HG03280 (cell line): ENCODE results near the gene ATP8B3.
A peak's percentile ranks its signal among the peaks of the same experiment; 100 is the strongest.

Experiments
- ATAC-seq: cut with Tn5 transposase; IDR thresholded peaks from one replicate; pipeline ENCODE4 v1.9.1; 2021; ENCODE audit warnings: mild to moderate bottlenecking, moderate library complexity; ENCODE audit not compliant: unreplicated experiment

ATP8B3 gene

DNA sequence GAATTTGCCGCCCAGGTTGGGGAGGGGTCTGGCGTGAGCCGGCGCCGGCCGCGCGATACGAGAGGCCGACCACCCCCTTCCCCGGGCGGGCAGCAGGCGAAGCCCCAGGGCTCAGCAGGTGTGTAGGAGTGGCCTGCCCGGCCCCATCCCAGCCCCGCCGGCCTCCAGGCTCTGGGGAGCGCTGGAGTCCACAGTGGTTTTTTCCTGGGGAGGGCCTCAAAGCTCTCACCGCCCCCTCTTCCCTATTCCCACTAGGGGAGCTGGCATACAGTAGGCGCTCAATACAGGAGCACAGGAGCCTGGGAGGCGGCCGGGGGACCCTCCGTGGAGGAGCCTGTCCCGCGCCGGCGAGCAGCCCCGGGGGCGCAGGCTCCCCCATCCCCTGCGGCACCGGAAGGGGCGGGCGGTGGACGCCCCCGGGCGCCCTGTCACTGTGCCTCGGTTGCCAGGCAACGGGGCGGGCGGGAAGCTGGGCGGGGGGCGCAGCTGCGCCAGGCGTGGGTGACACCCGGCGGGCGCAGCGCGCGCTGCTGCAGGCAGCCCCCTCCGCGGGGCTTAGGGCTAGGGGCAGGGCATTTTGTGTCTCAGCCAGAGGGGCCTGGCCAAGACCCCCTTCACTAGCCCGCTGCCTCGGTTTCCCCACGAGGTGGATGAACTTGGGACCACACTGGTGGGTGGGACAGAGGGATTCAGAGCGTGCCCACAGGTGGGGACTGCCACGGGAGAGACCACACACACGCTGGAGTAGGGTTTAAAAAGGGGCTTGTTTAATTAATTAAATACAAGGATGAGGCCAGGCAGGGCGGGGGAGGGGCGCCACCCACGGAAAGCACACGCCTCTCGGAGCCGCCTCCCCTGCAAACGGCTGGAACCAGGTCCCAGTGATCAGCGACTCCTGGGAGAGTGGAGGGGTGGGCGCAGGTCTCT lies 39.8 kb upstream of the ATP8B3 start:
- ATAC-seq, result no peak

DNA sequence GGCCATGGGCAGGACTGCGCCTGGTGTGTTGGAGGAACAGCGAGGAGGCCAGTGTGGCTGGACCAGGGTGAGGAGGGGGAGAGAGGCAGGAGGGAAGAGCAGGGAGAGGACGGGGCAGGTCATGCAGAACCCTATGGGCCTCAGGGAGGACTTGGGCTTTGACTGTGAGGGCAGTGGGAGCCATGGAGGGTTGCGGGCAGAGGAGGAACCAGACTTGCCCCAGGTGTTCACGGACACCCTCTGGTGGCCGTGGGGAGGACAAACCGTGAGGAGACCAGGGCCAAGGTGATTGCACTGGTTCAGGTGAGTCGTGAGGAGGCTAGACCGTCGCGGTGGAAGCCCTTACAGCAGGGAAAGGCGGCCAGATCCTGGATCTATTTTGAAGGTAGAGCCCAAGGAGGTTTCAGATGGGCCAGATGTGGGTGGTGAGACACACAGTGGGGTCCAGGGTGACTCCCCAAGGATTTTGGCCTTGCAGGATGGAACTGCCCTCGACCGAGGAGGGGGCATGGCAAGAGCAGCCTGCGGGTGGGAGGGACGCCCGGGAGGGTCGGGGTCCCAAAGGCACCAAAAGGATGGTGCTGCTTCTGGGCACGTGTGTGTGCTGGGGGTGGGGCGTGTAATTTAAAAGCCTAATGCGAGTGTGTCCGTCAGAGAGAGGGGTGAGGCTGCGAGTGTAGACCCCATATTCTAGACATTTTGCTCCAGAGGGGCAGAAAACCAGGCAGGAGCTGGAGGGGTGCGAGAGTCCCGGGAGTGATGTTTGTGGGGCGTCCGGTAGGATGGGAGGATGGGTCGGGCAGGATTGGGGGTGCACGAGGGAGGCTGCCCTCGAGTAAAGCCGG lies 39.0 kb upstream of the ATP8B3 start:
- ATAC-seq, result no peak

DNA sequence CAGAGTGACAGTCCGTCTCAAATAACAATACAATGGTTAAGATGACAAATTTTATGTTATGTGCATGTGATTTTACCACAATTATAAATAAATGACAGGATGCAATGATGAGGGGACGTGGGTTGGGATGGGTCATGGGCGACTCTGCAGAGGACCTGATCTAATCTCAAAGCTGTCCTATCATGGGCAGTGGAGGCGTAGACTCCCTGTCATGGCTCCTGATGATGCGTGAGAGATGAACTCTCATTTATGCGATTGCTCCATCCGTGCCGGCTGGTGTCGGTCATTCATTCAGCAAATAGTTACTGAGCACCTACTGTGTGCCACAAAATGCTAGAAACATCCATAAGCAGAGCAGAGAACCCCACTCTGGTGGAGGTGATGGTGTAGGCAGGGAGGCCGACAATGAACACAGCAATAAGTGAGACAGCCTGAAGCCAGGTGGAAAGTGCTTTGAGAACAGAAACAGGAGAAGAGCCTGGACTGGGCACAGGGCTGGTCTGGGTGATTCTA lies 37.9 kb upstream of the ATP8B3 start:
- ATAC-seq, result no peak

DNA sequence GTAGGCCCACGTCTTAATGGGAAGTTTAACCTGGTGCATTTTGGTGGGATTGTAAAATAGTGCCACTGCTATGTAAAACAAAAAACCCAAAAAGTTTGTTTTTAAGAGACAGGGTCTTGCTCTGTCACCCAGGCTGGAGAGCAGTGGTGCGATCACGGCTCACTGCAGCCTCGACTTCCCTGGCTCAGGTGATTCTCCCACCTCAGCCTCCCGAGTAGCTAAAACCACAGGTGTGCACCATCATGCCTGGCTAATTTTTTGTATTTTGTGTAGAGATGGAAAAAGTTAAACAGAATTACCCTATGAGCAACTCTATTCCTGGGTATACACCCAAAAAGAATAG lies 37.0 kb upstream of the ATP8B3 start:
- ATAC-seq, result no peak

DNA sequence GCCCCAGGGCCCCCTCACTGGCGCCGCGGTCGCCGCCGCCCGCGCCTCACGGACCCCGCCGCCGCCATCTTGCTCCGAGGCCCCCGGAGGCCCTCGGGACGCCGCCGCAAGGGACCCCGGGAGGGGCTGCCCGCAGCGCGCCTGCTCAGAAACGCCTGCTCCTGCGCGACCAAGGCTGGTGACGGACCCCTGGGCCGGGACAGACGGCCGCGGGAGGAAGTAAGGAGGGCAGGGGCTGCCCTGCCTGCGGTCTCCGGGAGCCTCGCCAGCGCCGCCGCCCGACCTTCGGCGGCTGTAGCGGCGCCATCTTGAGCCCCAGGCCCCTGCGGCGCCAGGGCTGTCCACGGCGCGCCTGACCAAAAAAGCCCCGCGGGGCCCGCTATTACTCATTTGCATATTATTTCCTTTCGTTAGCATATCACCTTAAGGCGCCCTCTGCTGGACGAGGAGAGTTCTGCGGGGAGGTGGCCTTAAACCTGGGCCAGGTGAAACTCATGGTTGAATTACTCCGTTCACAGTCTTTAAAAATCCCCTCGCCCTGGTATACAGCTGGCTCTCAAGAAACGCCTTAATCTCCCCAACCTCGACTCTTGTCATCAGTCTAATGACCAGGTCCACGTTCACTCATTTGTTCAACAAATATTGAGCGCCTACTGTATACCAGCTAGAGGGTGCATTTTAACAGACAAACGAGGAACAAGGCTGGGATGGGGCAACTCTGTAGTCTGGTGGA lies 36.5 kb upstream of the ATP8B3 start, which contains the start of gene REXO1:
Gene REXO1, minus strand, starts transcription at position 85 of the 733 bp plus-strand sequence. CDS start 125 bp downstream, outside the sequence.
- ATAC-seq, result peak; percentile 69

DNA sequence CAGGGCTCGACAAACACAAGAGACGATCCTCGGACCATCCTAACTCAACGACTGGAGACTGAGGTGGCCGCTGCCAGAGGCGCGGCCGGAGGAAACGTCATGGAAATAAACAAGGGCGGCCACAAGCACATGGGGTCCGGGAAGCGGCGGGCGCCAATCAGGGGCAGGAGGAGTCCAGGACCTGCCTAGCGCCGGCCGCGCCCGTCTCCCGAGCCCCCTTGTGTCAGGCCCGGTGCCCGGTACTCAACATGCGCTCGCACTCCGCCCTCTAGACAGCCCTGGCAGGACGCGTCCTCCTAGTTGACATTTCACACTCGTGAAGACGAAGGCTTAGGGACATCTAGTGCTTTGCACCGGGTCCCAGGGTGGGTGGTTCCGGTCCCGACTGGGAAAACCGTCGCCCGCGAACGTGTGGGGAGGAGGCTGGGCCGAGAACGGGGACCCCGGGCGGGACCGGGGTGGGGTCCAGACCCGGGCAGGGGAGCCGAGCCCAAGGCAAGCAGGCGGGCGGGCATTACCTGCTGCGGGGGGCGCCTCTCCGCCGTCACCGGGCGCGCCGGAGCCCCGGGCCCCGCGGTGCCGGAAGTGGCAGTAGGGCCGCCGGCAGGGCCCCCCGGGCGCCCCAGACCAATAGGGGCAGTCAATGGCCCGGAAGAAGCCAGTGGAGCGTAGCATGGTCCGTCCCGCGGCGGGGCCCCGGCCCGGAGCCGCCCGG lies 35.8 kb upstream of the ATP8B3 start:
- ATAC-seq, result peak; percentile 31

DNA sequence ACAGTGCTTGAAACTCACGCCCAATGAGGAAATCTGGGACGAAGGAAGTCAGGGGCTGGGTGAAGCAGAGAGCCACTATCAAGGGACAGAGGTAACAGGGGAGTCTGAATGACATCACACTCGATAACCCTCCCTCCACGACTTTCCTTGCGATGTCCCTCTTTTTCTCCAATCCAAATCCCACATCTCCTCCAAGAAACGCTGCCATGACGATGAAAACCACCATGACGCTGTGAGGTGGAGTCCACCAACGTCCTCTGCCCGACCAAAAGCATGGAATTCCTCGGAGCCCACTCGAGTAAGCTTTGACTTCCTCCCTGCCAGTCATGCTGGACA lies 35.2 kb upstream of the ATP8B3 start:
- ATAC-seq, result no peak

DNA sequence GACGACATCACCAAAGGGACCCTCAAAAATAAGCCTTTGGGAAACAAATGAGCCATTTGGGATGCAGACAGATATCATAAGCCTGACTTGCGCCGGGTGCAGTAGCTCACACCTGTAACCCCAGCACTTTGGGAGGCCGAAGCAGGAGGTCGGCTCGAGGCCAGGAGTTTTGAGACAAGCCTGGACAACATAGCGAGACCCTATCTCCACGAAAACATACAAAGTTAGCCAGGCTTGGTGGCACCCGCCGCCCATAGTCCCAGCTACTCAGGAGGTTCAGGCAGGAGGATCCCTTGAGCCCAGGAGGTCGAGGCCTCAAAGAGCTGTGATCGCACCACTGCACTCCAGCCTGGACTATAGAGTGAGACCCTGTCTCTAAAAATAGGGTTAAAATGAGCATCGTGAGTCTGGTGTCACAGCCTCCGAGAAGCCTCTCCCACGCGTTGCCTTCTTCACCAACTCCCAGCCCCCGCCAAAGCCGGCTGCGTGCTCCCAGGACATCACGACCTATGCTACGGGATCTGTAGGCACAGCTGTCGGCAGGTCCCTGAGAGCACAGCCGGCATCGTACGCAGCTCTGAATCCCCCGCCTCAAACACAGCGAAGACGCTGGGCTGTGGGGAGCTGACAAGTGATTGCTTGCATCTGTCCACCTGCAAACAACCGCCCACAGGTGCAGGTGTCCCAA lies 34.6 kb upstream of the ATP8B3 start:
- no peak for ATAC-seq

DNA sequence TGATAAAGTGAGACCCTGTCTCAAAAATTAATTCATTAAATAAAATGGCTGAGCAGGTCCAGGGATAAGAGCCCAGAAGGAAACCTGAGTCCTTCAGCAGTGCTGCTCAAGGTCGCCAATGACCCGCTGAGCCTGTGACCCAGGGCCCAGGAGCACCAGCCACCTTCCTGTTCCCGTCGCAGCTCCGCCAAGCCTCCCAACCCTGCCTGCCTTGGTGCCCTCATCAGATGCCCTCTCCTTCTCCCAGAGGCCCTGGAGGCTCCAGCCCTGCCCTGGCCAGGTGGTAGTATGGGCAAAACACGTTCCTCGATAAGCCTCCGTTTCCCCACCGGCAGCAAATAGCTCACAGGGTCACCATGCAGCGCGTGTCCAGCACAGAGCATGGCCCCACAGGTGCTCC lies 33.6 kb upstream of the ATP8B3 start:
- ATAC-seq, result no peak

DNA sequence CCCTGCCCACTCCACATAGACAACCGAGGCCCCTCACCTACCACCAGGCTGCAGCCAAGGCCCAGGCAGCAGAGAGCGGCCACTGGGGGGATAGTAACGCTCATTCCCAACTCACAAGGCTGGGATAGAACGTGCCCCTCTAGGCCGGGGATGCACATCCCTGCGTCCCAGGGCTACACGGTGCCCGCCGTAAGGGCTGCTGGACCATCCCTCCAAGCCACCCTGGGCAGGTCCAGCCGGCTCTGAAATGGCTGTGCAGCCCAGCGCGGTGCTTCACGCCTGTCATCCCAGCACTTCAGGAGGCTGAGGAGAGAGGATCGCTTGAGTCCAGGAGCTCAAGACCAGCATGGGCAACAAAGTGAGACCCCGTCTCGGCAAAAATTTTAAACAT lies 33.0 kb upstream of the ATP8B3 start:
- no peak for ATAC-seq

DNA sequence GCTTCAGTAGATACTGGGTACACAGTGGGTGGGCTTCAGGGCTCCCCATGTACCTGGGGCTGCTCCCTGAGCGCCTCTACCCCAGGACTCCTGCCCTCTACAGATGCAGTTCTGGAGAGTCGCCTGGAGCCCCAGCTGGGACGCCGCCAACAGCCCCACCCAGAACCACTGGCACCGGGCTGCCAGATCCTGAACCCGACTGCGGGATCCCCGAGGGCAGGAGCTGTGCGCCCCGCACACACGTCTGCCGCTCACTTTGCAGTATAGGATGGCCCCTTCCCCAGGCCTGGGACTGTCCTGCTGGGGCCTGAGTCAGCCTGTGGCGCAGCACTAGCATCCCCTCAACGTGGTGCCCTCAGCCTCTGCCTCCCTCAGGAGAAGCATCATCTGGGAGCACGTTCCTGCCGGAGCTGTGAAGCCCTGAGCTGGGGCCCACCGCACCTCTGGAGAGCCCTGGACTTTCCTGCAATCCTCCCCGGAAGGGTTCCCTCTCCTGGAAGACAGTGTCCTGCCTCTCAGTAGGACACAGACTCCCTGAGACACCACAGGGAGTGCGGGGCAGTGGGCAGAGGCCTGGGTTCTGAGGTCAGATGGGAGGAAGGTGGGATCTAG lies 32.5 kb upstream of the ATP8B3 start:
- no peak for ATAC-seq

DNA sequence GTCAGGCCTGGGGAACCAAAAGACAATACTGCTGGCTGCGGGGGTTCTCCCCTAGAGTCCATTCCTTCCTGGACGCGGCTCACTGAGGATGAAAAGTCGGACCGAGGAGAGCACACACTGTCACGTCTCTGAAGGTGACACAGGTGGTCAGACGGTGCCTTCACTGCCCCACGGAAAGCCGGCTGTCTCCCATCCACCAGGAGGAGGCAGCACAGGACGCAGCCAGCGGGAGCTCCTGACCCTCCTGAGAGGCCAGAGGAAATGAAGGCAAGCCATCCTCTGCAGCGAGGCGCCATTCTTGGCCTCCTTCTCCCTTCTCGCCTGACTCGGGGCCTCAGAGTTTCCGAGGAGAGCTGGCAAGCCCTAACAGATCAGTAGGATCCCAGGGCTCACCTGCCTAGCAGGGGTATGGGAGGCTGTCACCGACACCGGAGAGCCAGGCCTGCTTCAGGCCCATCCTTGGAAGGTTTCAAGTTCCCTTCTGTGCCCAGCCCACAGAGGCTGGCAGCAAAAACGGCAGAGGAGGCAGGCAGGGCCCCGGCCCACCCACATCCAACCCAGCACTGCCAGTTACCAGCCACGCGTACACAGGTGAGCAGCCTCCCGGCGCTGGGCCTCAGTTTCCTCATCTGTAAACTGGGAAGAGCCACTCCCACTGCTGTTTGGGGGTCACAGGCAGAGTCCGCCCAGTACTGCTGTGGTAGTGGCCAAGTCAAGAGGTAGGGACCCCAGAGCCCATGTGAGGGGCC lies 31.7 kb upstream of the ATP8B3 start:
- ATAC-seq, result no peak

DNA sequence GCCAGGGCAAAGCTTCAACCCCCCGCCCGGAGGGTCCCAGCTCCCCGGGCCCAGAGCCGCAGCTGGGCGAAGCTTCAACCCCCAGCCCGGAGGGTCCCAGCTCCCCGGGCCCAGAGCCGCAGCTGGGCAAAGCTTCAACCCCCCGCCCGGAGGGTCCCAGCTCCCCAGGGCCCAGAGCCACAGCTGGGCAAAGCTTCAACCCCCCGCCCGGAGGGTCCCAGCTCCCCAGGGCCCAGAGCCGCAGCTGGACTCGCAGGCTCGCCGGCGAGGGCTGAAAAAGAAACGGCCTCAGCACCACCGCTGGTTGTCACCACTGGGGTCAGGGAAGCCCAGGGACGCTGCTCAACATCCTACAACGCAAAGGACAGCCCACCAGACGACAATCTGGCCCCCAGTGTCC lies 31.0 kb upstream of the ATP8B3 start:
- ATAC-seq, result no peak

DNA sequence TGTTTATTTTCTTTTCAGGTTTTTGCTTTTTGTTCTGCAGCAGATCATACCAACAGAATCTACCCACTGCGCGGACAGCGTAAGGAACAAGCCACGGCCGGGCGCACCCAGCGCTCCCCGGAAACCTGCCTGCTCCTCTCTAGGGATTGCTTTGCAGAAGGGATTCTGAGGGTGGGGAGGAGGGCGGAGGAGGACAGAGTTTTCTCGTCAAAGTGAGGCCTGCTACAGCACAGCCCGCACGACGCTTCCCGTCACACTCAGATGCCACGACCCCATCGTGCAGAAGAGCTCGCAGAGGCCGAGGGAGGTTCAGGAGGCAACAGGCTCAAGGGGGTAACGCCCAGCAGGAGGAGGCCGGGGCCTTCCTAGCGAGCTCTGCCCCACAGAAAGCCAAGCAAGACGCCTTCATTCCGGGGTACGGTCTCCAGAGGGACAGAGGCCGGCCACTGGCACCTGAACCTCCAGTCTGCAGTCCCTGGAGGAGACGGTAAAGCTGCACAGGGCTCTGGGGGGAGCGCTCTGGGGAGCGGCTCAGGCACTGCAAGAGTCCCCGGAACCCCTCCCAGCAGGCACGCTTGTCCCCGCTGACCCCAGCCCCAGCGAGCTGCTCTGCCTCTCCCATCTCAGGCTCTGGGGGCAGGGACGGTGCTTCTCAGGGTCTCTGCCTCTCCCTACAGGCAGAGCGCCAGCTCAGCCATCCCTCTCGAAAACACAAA lies 29.3 kb upstream of the ATP8B3 start:
- no peak for ATAC-seq

DNA sequence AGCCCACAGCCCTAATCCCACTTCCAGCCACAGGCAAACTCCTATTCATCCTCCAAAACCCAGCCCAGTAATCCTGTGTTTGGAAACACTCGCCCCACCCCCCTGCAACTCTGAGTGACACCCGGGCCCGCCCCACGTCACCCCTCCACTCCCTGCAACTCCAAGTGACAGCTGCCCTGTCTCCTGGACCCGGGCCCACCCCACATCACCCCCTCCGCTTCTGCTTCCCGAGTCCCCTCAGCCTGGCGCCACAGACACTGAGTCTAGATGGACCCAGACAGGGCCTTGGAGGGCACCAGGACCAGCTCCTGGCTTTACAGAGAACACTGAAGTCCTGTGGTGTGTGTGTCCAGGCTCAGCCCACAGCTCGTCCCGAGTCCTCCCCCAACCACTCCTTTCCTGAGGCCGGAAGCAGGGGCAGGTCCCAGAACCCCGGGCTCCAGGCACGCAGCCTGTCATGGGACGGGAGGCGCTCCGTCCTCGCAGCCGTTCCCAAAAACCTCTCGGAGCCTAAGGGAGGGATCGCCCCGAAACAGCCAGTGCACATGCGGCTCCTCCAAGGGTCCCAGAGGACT lies 28.6 kb upstream of the ATP8B3 start:
- no peak for ATAC-seq

DNA sequence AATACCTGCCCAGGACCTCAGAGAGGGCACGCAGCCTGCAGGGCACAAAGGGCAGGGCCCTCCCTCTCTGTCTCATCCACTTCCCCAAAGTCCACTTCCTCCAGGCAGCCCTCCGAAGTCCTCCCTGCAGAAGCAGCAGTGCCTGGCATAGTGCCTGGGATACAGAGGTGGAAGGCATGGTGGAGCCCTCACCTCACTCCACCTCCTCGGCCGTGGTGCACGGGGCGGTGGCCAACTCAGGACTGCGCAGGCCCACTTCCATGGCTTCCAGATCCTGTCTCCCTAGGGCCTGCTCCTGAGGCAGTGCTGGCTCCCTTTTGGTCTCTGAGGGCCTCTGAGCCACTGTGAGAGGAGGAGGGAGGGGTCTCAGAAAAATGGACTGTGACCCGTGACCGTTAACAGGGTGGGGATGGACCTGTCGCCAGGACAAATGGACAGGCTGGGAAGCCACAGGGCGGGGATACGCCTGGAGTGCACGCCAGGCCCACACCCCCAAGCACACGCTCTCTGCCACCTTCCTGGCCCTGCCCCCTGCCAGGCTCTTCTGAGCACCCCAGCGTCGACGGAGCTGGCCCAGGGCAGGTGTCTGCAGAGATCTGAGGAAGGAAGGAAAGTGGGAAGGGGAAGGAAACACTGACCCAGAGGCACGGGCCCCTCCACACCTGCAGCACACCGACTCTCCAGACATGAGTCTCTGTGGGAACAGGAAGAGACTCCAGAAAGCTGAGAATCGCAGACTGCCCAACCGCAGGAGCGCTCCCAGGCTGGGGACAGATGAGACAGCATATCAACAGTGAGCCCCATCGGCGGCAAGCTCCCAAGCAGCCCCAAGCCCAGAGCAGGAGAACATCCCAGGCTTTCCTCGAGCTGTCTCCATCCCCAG lies 27.8 kb upstream of the ATP8B3 start:
- no peak for ATAC-seq

DNA sequence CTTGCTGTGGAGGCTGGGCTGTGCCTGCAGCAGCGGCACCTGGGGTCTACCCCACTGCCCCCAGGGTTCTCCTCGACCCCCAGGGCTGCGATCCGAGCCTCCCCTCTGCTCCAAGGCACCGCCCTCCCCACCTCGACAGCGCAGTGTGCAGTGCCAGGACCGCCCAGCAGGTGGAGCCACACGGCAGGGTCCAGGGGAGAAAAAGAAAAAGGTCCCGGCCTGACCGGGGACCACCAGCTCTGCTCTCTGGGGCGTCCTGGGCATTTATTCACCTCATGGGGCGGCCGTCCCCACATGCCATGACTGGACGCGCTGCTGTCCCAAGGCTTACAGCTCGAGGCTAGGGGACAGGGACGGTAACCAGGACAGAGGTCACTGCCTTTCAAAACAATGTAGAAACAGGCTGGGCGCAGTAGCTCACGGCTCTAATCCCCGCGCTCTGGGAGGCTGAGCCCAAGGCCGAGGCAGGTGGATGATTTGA lies 25.6 kb upstream of the ATP8B3 start:
- ATAC-seq, result no peak
